GM21360 (cell line): Measurements from ENCODE around the gene TCF12.
"Not testable (repeated sequence)": the region's sequence is repeated elsewhere in the genome, so short reads cannot be mapped to it uniquely, and the experiment has no call there.

Experiments used
- ATAC-seq: cut with Tn5 transposase; IDR thresholded peaks from one replicate; pipeline ENCODE4 v1.9.1; 2021; ENCODE audit warnings: mild to moderate bottlenecking, moderate library complexity; ENCODE audit not compliant: unreplicated experiment

The TCF12 gene

GRCh38 chr15:57085267-57085666 lies 166.8 kb downstream of the TCF12 start:
- no peak for ATAC-seq

- no peak for ATAC-seq
Observed at GRCh38 chr15:57086857-57087427, 168.5 kb downstream of the TCF12 start.

GRCh38 chr15:57089815-57090495 lies 171.5 kb downstream of the TCF12 start:
- ATAC-seq, result no peak

DNA sequence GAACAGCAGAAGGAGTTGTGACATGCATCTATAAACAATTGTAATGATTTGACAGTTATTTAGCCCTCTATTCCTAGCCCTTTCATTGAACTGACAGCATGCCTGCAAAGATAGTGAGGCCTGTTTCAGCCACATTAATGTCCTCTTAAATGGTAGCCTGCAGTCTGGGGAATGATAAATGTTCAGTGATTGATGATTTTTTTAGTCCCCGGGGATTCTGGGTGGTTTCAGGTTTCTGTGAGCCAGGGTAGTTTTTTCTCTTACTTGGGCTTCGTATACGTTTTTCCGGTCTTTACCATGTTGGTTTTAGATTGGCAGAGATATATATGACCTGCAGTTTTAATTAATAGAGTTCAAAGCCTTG lies 172.0 kb downstream of the TCF12 start:
- ATAC-seq, result no peak

GRCh38 chr15:57091636-57092035 lies 173.2 kb downstream of the TCF12 start:
- no peak for ATAC-seq

DNA sequence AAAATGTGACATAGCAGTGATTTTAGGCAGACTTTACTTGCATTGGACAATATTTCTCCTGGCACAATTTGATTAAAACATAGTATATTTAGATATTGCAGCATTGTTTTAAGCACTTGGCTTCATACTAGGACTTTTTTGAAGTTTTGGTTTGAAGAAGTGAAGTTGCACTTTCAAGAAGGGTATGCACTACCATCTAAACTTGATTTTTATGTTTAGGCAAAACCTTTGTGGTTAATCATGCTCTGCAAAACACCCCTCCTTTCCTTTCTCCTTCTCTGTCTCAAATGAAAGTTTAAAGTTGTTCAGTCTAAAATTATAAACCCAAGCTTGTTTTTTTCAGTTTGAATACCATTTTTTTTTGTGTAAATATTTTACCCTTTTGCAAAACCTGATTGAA lies 173.8 kb downstream of the TCF12 start:
- no peak for ATAC-seq

- no peak for ATAC-seq
Observed at GRCh38 chr15:57094321-57095257, 176.1 kb downstream of the TCF12 start.

- no peak for ATAC-seq
Observed at GRCh38 chr15:57095896-57096295, 177.5 kb downstream of the TCF12 start.

DNA sequence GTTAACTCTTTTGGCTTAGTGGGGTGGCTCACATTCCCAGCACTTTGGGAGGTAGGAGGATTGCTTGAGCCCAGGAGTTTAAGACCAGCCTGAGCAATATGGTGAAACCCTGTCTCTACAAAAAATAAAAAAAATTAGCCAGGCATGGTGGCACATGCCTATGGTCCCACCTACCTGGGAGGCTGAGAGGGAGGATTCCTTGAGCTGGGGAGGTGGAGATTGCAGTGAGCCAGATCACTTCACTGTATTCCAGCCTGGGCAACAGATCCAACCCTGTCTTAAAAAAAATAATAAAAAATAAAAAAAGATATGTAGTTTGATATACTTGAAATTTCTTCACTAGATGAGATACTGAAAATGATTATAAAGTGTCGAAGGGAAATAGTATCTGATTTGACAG lies 178.8 kb downstream of the TCF12 start:
- ATAC-seq, result no peak

- ATAC-seq, result not testable (repeated sequence)
Observed at GRCh38 chr15:57097919-57098543, 179.6 kb downstream of the TCF12 start.

- no peak for ATAC-seq
Observed at GRCh38 chr15:57098896-57099295, 180.5 kb downstream of the TCF12 start.

DNA sequence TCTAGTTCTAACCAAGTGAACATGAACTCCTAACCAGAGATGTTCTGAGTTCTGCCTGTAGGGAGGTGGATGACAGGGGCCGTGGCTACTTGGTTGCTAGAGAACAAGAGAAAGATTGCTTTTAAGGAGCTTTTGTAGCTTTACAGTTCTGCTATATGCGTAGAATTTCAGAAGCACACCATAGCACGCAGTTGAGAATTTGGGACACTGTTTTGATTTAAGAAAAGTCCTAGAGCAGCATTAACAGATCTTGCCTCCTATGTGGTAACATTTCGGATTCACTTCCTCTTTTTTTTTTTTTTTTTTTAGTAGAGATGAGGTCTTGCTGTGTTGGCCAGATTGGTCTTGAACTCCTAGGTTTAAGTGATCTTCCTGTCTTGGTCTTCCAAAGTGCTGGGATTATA lies 181.7 kb downstream of the TCF12 start:
- ATAC-seq, result no peak

GRCh38 chr15:57102858-57103257 lies 184.4 kb downstream of the TCF12 start:
- ATAC-seq, result no peak

DNA sequence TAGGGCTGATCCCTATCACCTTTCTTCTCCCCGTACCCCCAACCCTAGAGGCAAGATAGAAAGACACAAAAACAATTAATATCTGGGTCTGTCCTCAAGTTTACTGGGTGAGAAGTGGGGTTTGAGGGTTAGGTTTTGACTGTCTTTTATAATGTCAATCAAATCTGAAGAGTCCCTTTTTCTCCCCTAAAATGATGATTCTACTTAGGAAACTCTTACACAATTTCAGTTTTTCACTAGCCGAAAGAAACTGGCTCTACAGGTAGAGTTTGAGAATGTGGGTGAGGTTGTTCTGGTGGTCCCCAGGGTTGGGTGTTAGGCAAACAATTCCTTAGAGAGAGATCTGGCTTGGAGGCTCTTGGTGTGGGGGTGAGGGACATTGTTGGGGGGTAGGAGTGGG lies 189.9 kb downstream of the TCF12 start:
- no peak for ATAC-seq

GRCh38 chr15:57109005-57109404 lies 190.6 kb downstream of the TCF12 start:
- ATAC-seq, result no peak

DNA sequence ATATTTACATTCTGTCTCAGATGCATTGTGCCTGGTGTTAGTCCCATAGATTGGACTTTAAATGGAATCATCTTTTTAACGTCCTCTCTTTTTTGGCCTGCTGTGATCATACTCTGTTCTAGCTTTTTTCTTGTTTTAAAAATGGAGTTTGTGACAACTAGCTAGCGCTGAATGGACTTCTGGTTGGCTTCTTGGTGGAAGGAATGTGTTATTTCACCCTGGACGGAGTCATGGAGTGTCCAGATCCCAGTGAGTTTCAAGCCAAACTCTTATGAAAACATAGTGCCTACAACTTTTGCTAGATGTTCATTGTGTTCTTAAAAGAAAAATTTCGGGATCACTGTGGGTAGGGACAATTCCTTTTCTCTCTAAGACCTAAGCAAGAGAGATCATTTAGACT lies 192.6 kb downstream of the TCF12 start:
- no peak for ATAC-seq

- ATAC-seq, result no peak
Observed at GRCh38 chr15:57112178-57112577, 193.7 kb downstream of the TCF12 start.

- no peak for ATAC-seq
Observed at GRCh38 chr15:57114070-57114469, 195.6 kb downstream of the TCF12 start.

DNA sequence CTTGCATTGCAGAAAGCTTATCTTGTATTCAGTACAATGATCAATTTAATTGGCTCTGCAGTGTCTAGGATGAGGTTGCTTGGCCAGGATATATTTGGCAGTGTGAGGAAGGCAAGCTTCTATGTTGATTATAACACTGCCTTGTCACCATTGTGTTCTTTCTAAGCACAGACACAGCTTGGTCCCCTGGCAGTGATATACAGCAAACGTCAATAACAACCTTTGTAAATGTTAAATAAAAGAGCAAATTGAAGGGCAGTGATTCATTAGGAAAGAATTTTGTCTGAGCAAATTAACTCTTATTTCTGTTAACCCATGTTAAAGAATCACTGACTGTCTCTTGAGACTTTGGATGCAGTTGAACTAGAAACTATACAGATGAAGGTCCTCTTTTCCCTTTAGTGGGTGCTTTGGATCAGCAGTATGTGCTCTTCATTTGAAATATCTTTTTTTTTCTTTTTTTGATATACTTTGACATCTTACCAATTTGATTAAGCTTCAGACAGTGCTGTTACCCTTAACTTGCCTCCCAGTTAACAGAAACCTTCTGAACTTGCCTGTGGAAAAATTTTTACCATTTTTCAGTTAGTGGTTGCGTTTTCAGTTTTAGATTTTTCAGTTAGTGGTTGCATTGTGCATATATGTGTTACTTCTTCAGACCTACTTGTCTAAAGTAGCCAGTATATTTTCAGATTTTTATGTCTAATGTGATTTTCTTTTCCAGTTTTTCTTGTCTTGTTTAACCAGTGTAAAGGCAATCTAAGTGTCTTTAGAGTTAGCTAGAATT lies 199.8 kb downstream of the TCF12 start:
- no peak for ATAC-seq

DNA sequence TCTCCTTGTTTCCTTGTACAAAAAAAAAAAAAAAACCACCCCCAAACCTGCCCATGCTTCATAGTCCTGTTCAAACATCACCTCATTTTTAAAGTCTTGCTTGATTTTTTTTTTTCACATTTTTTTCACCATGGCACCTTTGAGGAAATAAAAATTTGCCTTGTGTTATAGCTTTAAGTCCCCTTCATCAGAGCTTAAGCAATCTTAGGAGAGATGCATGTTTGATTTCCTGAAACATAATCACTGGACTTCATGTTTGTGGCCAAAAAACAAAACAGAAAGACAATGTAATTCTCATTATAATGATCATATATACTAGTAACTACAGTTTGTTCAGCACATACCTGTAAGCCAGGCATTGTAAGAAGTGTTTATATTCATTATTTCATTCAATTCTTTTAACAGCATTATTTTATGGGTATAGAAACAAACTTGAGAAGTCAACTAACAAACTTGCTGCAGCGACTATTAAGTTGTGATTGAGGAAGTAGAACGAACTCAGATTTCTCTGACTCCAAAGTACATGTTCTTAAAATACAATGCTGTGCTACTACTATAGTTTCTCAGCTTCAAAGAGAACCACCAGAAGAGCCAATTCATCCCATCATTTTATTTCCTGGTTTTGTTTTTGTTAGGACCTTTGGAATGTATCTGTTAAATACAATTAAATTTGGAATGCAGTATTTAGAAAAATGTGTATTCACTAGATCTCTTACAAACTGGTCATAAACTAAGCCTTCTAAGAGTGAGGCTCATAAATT lies 203.8 kb downstream of the TCF12 start:
- ATAC-seq, result no peak
